Iris pigment epithelial cell (primary cell): ENCODE results near the gene ESR1.
"Not testable (repeated sequence)": the region's sequence is repeated elsewhere in the genome, so short reads cannot be mapped to it uniquely, and the experiment has no call there.

Experiments used
- DNase-seq: peaks from one replicate; pipeline ENCODE4 v3.0.0-alpha.2; 2011; ENCODE audit warnings: low read depth

ESR1 gene

GRCh38 chr6:151813858-151814257 lies 6.4 kb downstream of the ESR1 start:
- DNase-seq, result no peak

GRCh38 chr6:151814614-151815013 lies 7.1 kb downstream of the ESR1 start:
- DNase-seq, result no peak

DNA sequence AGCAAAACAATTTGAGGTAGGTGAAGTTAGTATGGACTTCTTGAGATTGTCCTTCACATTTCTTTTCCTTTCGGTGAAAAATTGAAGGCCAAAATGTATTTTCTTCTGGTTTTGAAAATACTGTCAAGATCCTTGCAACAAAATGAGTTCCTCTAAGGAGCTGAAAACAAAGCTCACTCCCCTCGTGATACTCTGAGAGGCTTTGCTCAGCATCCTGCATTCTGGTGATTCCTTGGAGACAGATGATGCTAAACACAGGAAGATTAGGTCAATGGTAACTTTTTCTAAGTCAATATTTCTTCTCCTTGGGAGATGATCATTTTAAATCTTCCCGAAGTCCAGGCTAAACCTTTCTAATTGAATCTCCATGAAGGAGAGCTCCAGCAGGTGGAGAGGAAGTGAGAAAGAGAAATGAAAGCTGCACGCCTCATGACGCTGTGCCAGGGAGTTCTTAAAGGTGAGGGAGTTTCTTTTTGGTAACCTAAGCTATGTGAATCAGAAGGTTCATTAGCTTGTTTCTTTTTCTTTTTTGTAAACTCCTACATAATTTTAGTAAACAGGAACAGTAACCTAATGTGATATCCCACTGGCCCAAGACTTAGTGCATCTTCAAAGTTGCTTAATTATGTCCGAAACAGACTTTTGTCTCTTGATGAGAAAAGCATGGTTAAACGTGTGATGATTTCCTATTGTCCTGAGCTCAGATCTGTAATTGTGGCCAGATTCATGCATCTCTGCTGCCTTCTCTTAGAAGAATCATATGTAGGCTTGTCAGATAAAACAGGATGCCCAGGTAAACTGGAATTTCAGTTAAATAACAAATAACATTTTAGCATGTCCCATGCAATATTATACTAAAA lies 15.0 kb downstream of the ESR1 start:
- no peak for DNase-seq

DNA sequence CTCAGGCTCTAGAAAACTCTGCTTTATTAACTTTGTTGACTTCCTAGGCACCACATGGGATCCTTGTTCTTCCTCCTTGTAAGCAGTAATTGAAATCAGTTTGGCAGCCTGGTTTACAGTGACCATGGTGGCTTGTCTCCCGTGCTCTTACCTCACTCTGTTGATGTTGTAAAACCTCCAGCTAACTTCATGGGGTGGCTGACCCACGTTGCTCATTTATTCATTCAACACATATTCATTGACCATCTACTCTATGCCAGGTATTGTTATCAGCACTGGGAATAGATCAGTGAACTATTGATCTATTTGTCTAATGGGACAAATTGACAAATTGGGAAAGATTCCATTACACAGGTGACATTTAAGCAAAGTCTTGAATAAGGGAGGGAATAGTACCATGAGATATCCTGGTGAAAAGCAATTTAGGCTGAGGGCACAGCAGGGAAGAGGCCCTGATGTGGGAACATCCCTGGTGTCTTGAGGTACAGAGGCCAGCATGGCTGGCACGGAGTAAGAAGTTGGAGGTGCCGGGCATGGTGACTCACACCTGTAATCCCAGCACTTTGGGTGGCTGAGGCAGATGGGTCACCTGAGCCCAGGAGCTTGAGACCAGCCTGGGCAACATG lies 19.1 kb downstream of the ESR1 start:
- no peak for DNase-seq

DNA sequence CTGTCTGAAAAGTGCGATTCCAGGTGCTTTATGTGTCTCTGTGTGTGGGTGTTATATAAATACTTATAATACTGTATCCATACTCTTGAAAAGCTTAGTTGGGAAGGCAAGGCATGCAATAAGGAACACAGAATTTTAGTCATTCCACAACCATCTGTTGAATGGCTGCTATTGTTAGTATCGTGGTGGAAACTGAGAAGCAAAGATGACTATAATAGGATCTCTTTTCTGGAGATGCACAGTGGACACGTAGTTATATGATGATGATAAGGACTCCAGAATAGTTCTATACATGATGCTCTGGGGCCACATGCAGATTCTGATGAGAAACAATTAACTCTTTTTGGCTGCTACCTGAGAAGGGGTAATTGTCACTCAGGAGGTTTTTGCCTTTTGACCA lies 25.2 kb downstream of the ESR1 start:
- no peak for DNase-seq

GRCh38 chr6:151835396-151835795 lies 27.9 kb downstream of the ESR1 start:
- no peak for DNase-seq

- no peak for DNase-seq
Observed at GRCh38 chr6:151837223-151837622, 29.7 kb downstream of the ESR1 start.

- DNase-seq, result no peak
Observed at GRCh38 chr6:151842816-151843215, 35.3 kb downstream of the ESR1 start.

- DNase-seq, result peak; percentile 53
Observed at GRCh38 chr6:151847064-151847463, 39.6 kb downstream of the ESR1 start.

GRCh38 chr6:151850479-151851003 lies 43.1 kb downstream of the ESR1 start:
- DNase-seq, result no peak

DNA sequence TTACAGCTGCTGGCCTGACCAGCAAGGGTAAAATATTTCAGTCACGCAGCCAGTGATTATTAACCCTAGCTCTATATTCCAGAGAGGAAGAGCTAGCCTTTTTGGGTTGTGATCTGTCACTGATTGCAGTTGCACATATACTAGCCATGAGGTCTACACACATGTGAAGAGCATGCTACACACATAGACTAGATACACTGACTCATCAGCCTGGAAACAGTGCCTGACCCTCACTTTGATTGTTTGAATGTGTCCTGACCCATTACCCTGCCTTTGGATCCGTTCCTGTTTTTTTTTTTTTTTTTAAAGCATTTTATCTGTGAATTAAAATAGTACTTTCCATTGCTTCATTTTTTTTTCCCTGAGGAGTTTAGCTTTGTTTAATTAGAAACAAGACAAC lies 50.8 kb downstream of the ESR1 start:
- no peak for DNase-seq

GRCh38 chr6:151862461-151862860 lies 55.0 kb downstream of the ESR1 start:
- no peak for DNase-seq

DNA sequence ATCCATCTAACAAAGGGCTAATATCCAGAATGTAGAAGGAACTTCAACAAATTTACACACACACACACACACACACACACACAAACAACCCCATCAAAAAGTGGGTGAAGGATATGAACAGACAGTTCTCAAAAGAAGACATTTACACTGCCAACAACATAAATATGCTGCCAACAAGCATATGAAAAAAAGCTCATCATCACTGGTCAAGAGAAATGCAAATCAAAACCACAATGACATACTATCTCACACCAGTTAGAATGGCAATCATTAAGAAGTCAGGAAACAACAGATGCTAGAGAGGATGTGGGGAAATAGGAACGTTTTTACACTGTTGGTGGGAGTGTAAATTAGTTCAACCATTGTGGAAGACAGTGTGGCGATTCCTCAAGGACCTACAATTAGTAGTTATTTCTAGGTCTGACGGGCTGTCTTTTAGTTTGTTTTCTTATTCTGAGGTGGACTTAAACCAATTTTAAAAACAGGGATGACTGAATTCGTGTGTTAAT lies 59.9 kb downstream of the ESR1 start:
- DNase-seq, result not testable (repeated sequence)

GRCh38 chr6:151869345-151869744 lies 61.9 kb downstream of the ESR1 start:
- DNase-seq, result no peak

- no peak for DNase-seq
Observed at GRCh38 chr6:151869787-151870186, 62.3 kb downstream of the ESR1 start.

- no peak for DNase-seq
Observed at GRCh38 chr6:151870375-151870774, 62.9 kb downstream of the ESR1 start.

- DNase-seq, result no peak
Observed at GRCh38 chr6:151875524-151875923, 68.0 kb downstream of the ESR1 start.

DNA sequence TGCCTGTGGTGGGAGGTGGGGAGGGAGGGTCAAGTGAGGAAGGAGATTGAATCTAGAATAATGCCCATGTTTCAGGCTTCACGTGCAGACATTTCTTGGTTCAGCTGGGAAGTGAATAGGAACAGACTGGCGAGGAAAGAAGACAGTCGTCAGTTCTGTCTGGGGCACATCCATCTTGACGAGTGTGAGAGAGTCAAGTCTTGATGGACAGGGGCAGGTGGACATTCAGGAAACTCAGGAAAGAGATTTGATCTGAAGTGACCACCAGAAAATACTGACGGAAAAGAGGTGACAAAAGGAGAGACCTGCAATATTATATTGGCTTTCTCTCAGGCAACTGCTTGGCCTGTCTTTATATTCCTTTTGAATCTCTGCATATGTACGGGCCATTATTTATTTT lies 68.6 kb downstream of the ESR1 start:
- DNase-seq, result no peak

DNA sequence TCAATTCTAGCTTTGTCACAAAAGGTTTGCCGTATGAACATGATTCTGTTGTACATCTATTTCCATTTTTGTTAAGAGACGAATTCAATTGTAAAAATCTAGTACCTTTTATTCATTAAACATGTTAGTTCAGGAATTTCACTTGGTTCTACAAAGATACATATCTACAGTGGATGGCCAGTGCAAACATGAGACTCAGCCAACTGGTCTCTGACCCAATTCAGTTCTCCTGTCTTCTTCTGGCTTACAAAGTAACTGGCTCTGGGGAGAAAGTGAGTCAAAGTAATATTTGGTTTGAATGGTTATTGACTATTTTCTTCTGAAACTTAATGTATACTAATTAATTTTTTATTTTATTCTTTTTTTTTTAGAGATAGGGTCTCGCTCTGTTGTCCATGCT lies 70.0 kb downstream of the ESR1 start:
- DNase-seq, result no peak

GRCh38 chr6:151881231-151881630 lies 73.7 kb downstream of the ESR1 start:
- DNase-seq, result no peak

GRCh38 chr6:151882206-151882605 lies 74.7 kb downstream of the ESR1 start:
- DNase-seq, result no peak

- no peak for DNase-seq
Observed at GRCh38 chr6:151885234-151885633, 77.8 kb downstream of the ESR1 start.

- DNase-seq, result no peak
Observed at GRCh38 chr6:151891524-151891923, 84.0 kb downstream of the ESR1 start.
